ENCODE measurements around the gene KRTAP19-3.

DNA sequence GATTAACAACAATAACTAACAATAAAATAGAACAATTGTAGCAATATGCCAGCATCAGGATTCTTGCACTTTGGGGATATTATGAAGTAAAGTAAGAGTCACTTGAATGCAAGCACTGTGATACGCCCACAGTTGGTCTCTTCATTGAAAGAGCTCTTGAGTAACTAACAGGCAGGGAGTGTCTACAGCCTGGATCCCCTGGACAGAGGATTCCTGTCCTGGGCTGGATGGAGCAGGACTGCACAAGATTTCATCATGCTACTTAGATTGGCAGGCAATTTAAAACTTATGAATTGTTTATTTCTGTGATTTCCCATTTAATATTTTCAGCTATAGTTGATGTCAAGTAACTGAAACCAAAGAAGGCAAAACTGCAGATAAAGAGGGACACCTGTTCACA lies 23.9 kb upstream of the KRTAP19-3 start:
- TF ChIP-seq, protein P1, sequence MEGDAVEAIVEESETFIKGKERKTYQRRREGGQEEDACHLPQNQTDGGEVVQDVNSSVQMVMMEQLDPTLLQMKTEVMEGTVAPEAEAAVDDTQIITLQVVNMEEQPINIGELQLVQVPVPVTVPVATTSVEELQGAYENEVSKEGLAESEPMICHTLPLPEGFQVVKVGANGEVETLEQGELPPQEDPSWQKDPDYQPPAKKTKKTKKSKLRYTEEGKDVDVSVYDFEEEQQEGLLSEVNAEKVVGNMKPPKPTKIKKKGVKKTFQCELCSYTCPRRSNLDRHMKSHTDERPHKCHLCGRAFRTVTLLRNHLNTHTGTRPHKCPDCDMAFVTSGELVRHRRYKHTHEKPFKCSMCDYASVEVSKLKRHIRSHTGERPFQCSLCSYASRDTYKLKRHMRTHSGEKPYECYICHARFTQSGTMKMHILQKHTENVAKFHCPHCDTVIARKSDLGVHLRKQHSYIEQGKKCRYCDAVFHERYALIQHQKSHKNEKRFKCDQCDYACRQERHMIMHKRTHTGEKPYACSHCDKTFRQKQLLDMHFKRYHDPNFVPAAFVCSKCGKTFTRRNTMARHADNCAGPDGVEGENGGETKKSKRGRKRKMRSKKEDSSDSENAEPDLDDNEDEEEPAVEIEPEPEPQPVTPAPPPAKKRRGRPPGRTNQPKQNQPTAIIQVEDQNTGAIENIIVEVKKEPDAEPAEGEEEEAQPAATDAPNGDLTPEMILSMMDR (IDR thresholded peaks at IDR 0.05), result no peak
- no peak for TF ChIP-seq POLR2A (IDR thresholded peaks at IDR 0.05)
- TF ChIP-seq EP300 (IDR thresholded peaks at IDR 0.05), result no peak
